Measurements from ENCODE around the gene SUGCT. TPM values are rescaled to one million over a fixed set of nuclear protein-coding genes. Genes with fewer than 3 reads are reported as not detected.

SUGCT gene
- total and polyA plus RNA-seq, 9 of the 15 experiments (the other 6 are each of a cell fraction or from before 2014, with no cell fraction given), result 0.58 to 2.5 (median 1.4) TPM

DNA sequence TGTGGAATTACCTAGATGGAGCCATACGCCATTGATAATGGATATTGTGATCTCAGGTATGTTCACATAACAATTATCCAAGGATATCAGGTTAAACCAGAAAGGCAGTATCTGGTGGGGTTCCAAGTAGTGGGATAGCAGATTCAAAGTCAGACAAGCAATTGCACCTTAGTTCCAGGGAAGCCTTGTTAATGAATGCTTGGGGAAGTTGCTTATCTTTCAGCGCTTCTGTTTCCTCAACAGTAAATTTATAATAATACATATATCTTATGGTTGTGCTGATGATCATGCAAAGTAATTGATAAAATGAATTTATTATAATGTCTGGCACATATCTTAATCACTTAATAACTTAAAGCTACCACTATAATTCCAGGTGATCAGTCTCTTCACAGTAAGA is 290.9 kb downstream of the SUGCT start (continued):
- TF ChIP-seq, protein P1, sequence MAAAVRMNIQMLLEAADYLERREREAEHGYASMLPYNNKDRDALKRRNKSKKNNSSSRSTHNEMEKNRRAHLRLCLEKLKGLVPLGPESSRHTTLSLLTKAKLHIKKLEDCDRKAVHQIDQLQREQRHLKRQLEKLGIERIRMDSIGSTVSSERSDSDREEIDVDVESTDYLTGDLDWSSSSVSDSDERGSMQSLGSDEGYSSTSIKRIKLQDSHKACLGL (CRISPR knock-in tag; IDR thresholded peaks at IDR 0.05; ENCODE audit: borderline replicate concordance, poor library complexity, severe bottlenecking), result no peak
- TF ChIP-seq, protein P2, sequence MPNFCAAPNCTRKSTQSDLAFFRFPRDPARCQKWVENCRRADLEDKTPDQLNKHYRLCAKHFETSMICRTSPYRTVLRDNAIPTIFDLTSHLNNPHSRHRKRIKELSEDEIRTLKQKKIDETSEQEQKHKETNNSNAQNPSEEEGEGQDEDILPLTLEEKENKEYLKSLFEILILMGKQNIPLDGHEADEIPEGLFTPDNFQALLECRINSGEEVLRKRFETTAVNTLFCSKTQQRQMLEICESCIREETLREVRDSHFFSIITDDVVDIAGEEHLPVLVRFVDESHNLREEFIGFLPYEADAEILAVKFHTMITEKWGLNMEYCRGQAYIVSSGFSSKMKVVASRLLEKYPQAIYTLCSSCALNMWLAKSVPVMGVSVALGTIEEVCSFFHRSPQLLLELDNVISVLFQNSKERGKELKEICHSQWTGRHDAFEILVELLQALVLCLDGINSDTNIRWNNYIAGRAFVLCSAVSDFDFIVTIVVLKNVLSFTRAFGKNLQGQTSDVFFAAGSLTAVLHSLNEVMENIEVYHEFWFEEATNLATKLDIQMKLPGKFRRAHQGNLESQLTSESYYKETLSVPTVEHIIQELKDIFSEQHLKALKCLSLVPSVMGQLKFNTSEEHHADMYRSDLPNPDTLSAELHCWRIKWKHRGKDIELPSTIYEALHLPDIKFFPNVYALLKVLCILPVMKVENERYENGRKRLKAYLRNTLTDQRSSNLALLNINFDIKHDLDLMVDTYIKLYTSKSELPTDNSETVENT (CRISPR knock-in tag; IDR thresholded peaks at IDR 0.05), result no peak
- TF ChIP-seq POLR2AphosphoS2 (IDR thresholded peaks at IDR 0.05; ENCODE audit: low read length), result no peak
- TF ChIP-seq TAF7 (tag; IDR thresholded peaks at IDR 0.05), result no peak
- TF ChIP-seq, protein P3, sequence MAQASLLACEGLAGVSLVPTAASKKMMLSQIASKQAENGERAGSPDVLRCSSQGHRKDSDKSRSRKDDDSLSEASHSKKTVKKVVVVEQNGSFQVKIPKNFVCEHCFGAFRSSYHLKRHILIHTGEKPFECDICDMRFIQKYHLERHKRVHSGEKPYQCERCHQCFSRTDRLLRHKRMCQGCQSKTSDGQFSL (CRISPR knock-in tag; IDR thresholded peaks at IDR 0.05), result no peak
- TF ChIP-seq, protein P3 (tag; IDR thresholded peaks at IDR 0.05), result no peak
- no peak for TF ChIP-seq HNRNPH1 (optimal IDR thresholded peaks at IDR 0.05; ENCODE audit: low read depth, low read length)
- no peak for TF ChIP-seq MTF1 (CRISPR knock-in tag; IDR thresholded peaks at IDR 0.05; ENCODE audit: borderline replicate concordance)

All from K562 (cell line).